ENCODE measurements around the gene SIDT2.

The SIDT2 gene

DNA sequence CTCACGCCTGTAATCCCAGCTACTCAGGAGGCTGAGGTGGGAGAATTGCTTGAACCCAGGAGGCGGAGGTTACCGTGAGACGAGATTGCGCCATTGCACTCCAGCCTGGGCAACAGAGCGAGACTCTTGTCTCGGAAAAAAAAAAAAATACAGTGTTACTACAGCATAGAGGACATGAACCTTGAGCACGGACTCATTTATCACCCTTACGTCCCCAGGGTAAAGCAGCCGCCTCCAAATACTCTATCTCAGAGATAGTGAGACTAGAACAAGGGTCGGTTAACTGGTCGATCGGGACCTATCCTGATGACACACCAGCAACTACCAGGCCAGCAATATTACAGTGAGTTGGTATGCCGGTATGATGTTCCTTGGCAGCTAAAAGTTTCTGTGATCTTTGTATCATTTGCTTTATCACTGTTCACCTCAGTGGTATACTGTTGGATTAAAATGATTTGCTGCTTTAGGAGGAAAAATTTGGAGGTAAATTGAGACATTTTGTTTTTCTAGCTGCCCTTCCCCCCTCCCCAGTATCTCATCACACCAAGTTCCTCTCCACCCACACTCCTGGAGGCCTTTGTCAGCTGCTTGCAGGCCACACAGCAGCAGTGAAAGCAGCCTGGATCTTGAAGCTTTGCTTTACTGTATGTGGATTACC is 7.0 kb upstream of the SIDT2 start:
- Histone ChIP-seq H3K27me3 (ENCODE audit: control insufficient read depth, insufficient read depth, low read length, poor library complexity, severe bottlenecking) (no peaks in the 10 kb centered on the region), H3K4me3 (ENCODE audit: insufficient read depth, low read depth, low read length) (no peak overlapping the region), H3K27ac (ENCODE audit: insufficient read depth, low read depth, low read length, poor library complexity, severe bottlenecking) (no peak overlapping the region), H3K36me3 (ENCODE audit: control insufficient read depth, insufficient read depth, low read length) (peaks cover 19% of the 10 kb centered on the region), H3K9me3 (ENCODE audit: control insufficient read depth, low read length) (no peaks in the 10 kb centered on the region), H3K4me1 (ENCODE audit: control insufficient read depth, insufficient read depth, low read length) (peaks cover 22% of the 10 kb centered on the region)
- 82 to 86% methylated on average over 14 of the region's 14 CpGs for WGBS, 2 experiments

GRCh38 chr11:117172724-117173421 is 5.7 kb upstream of the SIDT2 start:
- H3K27ac ChIP-seq (ENCODE audit: insufficient read depth, low read depth, low read length, poor library complexity, severe bottlenecking), result peak overlapping the region; percentile 33
- H3K36me3 ChIP-seq (ENCODE audit: control insufficient read depth, insufficient read depth, low read length), result peaks cover 5% of the 10 kb centered on the region
- 87 to 91% methylated on average over 14 of the region's 14 CpGs for WGBS, 2 experiments

DNA sequence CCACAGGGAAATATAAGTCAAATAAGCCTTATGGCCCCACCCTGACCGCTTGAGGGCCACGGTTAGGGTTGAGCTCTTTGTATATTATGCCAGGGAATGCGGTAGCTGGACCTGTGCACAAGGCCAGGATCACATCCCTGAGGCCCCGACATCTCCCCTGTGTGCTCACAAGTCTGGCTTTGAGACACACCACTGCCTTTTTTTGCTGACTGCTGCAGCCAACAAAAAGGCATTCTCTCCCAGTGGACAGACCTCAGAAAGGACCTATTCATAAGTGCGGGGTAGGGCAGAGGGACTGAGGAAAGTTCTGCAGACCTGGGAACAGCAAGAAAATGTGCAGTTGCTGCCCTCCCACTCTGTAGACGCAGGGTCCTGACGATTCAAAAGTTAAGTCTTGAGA is 3.4 kb upstream of the SIDT2 start:
- Histone ChIP-seq H3K9me3 (ENCODE audit: control insufficient read depth, low read length) (no peaks in the 10 kb centered on the region), H3K4me3 (ENCODE audit: insufficient read depth, low read depth, low read length) (no peak overlapping the region), H3K27ac (ENCODE audit: insufficient read depth, low read depth, low read length, poor library complexity, severe bottlenecking) (no peak overlapping the region), H3K36me3 (ENCODE audit: control insufficient read depth, insufficient read depth, low read length) (no peaks in the 10 kb centered on the region), H3K27me3 (ENCODE audit: control insufficient read depth, insufficient read depth, low read length, poor library complexity, severe bottlenecking) (no peaks in the 10 kb centered on the region), H3K4me1 (ENCODE audit: control insufficient read depth, insufficient read depth, low read length) (peaks cover 34% of the 10 kb centered on the region)
- 79% methylated on average over 7 of the region's 7 CpGs for WGBS, 2 experiments

More at GRCh38 chr11:117172724-117173421, 5.7 kb upstream of the SIDT2 start:
- peaks cover 24% of the 10 kb centered on the region for H3K4me1 ChIP-seq (ENCODE audit: control insufficient read depth, insufficient read depth, low read length)
- H3K4me3 ChIP-seq (ENCODE audit: insufficient read depth, low read depth, low read length), result no peak overlapping the region
- H3K9me3 ChIP-seq (ENCODE audit: control insufficient read depth, low read length), result no peaks in the 10 kb centered on the region
- H3K27me3 ChIP-seq (ENCODE audit: control insufficient read depth, insufficient read depth, low read length, poor library complexity, severe bottlenecking), result no peaks in the 10 kb centered on the region

GRCh38 chr11:117175781-117176180 is 2.8 kb upstream of the SIDT2 start:
- H3K4me3 ChIP-seq (ENCODE audit: insufficient read depth, low read depth, low read length), result no peak overlapping the region
- no peak overlapping the region for H3K27ac ChIP-seq (ENCODE audit: insufficient read depth, low read depth, low read length, poor library complexity, severe bottlenecking)
- peaks cover 38% of the 10 kb centered on the region for H3K4me1 ChIP-seq (ENCODE audit: control insufficient read depth, insufficient read depth, low read length)
- no peaks in the 10 kb centered on the region for H3K27me3 ChIP-seq (ENCODE audit: control insufficient read depth, insufficient read depth, low read length, poor library complexity, severe bottlenecking)
- no peaks in the 10 kb centered on the region for H3K36me3 ChIP-seq (ENCODE audit: control insufficient read depth, insufficient read depth, low read length)
- WGBS, 2 experiments, result 89 to 94% methylated on average over 5 of the region's 5 CpGs
- no peaks in the 10 kb centered on the region for H3K9me3 ChIP-seq (ENCODE audit: control insufficient read depth, low read length)

- Histone ChIP-seq H3K36me3 (ENCODE audit: control insufficient read depth, insufficient read depth, low read length) (no peaks in the 10 kb centered on the region), H3K27ac (ENCODE audit: insufficient read depth, low read depth, low read length, poor library complexity, severe bottlenecking) (no peak overlapping the region), H3K4me3 (ENCODE audit: insufficient read depth, low read depth, low read length) (no peak overlapping the region), H3K9me3 (ENCODE audit: control insufficient read depth, low read length) (no peaks in the 10 kb centered on the region), H3K27me3 (ENCODE audit: control insufficient read depth, insufficient read depth, low read length, poor library complexity, severe bottlenecking) (no peaks in the 10 kb centered on the region), H3K4me1 (ENCODE audit: control insufficient read depth, insufficient read depth, low read length) (peaks cover 36% of the 10 kb centered on the region)
- 100% methylated on average over 1 of the region's 1 CpG; no CpG with 5 or more reads in 1 of the 2 experiments for WGBS, 2 experiments
These were observed 2.4 kb upstream of the SIDT2 start for GRCh38 chr11:117176186-117176585.

DNA sequence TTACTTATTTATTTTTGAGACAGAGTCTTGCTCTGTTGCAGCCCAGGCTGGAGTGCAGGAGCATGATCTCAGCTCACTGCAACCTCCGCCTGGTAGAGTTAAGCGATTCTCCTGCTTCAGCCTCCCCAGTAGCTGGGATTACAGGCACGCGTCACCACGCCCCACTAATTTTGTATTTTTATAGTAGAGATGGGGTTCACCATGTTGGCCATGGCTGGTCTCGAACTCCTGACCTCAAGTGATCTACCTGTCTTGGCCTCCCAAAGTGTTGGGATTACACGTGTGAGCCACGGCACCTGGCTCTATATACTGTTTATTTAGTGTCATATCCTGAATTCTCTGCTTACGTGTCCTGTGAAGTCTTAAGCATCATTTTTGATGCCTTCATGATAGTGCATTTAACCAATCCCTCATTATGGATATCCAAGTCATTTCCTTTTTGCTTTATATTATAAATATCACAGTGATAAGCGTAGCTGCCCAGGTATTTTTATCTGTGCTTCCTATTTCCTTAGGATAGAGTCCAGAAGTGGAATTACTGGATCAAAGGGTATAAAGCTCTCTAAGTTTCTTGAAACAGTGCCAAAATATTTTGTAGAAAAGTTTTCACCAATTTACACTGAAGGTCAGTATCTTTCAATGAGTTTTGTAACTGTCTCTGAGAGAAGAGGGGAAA is 871 bp upstream of the SIDT2 start:
- no peak overlapping the region for H3K4me3 ChIP-seq (ENCODE audit: insufficient read depth, low read depth, low read length)
- peaks cover 25% of the 10 kb centered on the region for H3K4me1 ChIP-seq (ENCODE audit: control insufficient read depth, insufficient read depth, low read length)
- no peaks in the 10 kb centered on the region for H3K27me3 ChIP-seq (ENCODE audit: control insufficient read depth, insufficient read depth, low read length, poor library complexity, severe bottlenecking)
- WGBS, 2 experiments, result 92% methylated on average over 9 to 10 of the region's 10 CpGs
- H3K9me3 ChIP-seq (ENCODE audit: control insufficient read depth, low read length), result no peaks in the 10 kb centered on the region
- H3K27ac ChIP-seq (ENCODE audit: insufficient read depth, low read depth, low read length, poor library complexity, severe bottlenecking), result peak overlapping the region; percentile 28
- peaks cover 4% of the 10 kb centered on the region for H3K36me3 ChIP-seq (ENCODE audit: control insufficient read depth, insufficient read depth, low read length)

GRCh38 chr11:117179048-117179999 is 781 bp downstream of the SIDT2 start:
- Histone ChIP-seq H3K36me3 (ENCODE audit: control insufficient read depth, insufficient read depth, low read length) (peaks cover 4% of the 10 kb centered on the region), H3K27ac (ENCODE audit: insufficient read depth, low read depth, low read length, poor library complexity, severe bottlenecking) (peak overlapping the region; percentile 33), H3K4me3 (ENCODE audit: insufficient read depth, low read depth, low read length) (peak overlapping the region; percentile 74), H3K27me3 (ENCODE audit: control insufficient read depth, insufficient read depth, low read length, poor library complexity, severe bottlenecking) (no peaks in the 10 kb centered on the region), H3K4me1 (ENCODE audit: control insufficient read depth, insufficient read depth, low read length) (peaks cover 20% of the 10 kb centered on the region), H3K9me3 (ENCODE audit: control insufficient read depth, low read length) (no peaks in the 10 kb centered on the region)
- 3% methylated on average over 36 to 37 of the region's 39 CpGs for WGBS, 2 experiments

GRCh38 chr11:117180020-117180419 is 1.5 kb downstream of the SIDT2 start:
- H3K27ac ChIP-seq (ENCODE audit: insufficient read depth, low read depth, low read length, poor library complexity, severe bottlenecking), result no peak overlapping the region
- H3K36me3 ChIP-seq (ENCODE audit: control insufficient read depth, insufficient read depth, low read length), result peaks cover 4% of the 10 kb centered on the region
- no peaks in the 10 kb centered on the region for H3K9me3 ChIP-seq (ENCODE audit: control insufficient read depth, low read length)
- no peaks in the 10 kb centered on the region for H3K27me3 ChIP-seq (ENCODE audit: control insufficient read depth, insufficient read depth, low read length, poor library complexity, severe bottlenecking)
- peak overlapping the region; percentile 74 for H3K4me3 ChIP-seq (ENCODE audit: insufficient read depth, low read depth, low read length)
- peaks cover 20% of the 10 kb centered on the region for H3K4me1 ChIP-seq (ENCODE audit: control insufficient read depth, insufficient read depth, low read length)
- WGBS, 2 experiments, result 64 to 65% methylated on average over 4 of the region's 4 CpGs

- Histone ChIP-seq H3K27me3 (ENCODE audit: control insufficient read depth, insufficient read depth, low read length, poor library complexity, severe bottlenecking) (no peaks in the 10 kb centered on the region), H3K27ac (ENCODE audit: insufficient read depth, low read depth, low read length, poor library complexity, severe bottlenecking) (no peak overlapping the region), H3K36me3 (ENCODE audit: control insufficient read depth, insufficient read depth, low read length) (peaks cover 4% of the 10 kb centered on the region), H3K4me3 (ENCODE audit: insufficient read depth, low read depth, low read length) (no peak overlapping the region), H3K4me1 (ENCODE audit: control insufficient read depth, insufficient read depth, low read length) (peaks cover 20% of the 10 kb centered on the region), H3K9me3 (ENCODE audit: control insufficient read depth, low read length) (no peaks in the 10 kb centered on the region)
- 54 to 59% methylated on average over 22 of the region's 22 CpGs for WGBS, 2 experiments
These were observed 2.4 kb downstream of the SIDT2 start for GRCh38 chr11:117180661-117181585.
